Trophoblast cell (in vitro differentiated cells and primary cell): ENCODE data around the gene CPEB3.

Experiments used
- DNase-seq, 2 donors: peaks; one replicate each; pipeline ENCODE4 v3.0.0-alpha.2; 2016
- H2AFZ ChIP-seq: 2 replicates; pipeline ENCODE4 v1.6.1; 2013; ENCODE audit warnings: low read length, moderate library complexity, mild to moderate bottlenecking; ENCODE audit not compliant: insufficient read depth, poor library complexity
- H2AK5ac ChIP-seq: 2 replicates; pipeline ENCODE4 v1.6.1; 2013; ENCODE audit warnings: mild to moderate bottlenecking, low read length
- H2BK120ac ChIP-seq: 2 replicates; pipeline ENCODE4 v1.6.1; 2013; ENCODE audit warnings: low read length, mild to moderate bottlenecking, moderate library complexity; ENCODE audit not compliant: insufficient read depth, poor library complexity
- H2BK12ac ChIP-seq: 2 replicates; pipeline ENCODE4 v1.6.1; 2013; ENCODE audit warnings: mild to moderate bottlenecking, low read length, moderate library complexity
- H2BK5ac ChIP-seq: 2 replicates; pipeline ENCODE4 v1.6.1; 2013; ENCODE audit warnings: low read length, low read depth, moderate library complexity, mild to moderate bottlenecking; ENCODE audit not compliant: poor library complexity
- H3K14ac ChIP-seq: 2 replicates; pipeline ENCODE4 v1.6.1; 2013; ENCODE audit warnings: mild to moderate bottlenecking, low read length
- H3K18ac ChIP-seq: 2 replicates; pipeline ENCODE4 v1.6.1; 2013; ENCODE audit warnings: mild to moderate bottlenecking, low read length
- H3K23ac ChIP-seq: 2 replicates; pipeline ENCODE4 v1.6.1; 2013; ENCODE audit warnings: low read length
- H3K27ac ChIP-seq: 2 replicates; pipeline ENCODE4 v1.5.1; 2013; ENCODE audit warnings: low read depth, mild to moderate bottlenecking, inconsistent platforms, low read length, moderate library complexity
- H3K27me3 ChIP-seq: 2 replicates; pipeline ENCODE4 v1.6.1; 2013; ENCODE audit warnings: inconsistent platforms, mild to moderate bottlenecking, low read length, moderate library complexity; ENCODE audit not compliant: insufficient read depth
- H3K36me3 ChIP-seq, 2 experiments: 1 replicate in 1 of 2; 2 replicates in 1 of 2; pipeline ENCODE4 v1.6.1; 2013; ENCODE audit warnings: low read length in 2 of 2, mild to moderate bottlenecking in 2 of 2, moderate library complexity in 1 of 2; ENCODE audit not compliant: insufficient read depth in 2 of 2, control insufficient read depth in 1 of 2
- H3K4ac ChIP-seq: 2 replicates; pipeline ENCODE4 v1.6.1; 2013; ENCODE audit warnings: low read depth, mild to moderate bottlenecking, low read length, moderate library complexity
- H3K4me1 ChIP-seq, 2 experiments: 1 replicate in 1 of 2; 2 replicates in 1 of 2; pipeline ENCODE4 v1.6.1; 2013; ENCODE audit warnings: low read length in 2 of 2, mild to moderate bottlenecking in 2 of 2, moderate library complexity in 1 of 2; ENCODE audit not compliant: insufficient read depth in 2 of 2, control insufficient read depth in 1 of 2
- H3K4me2 ChIP-seq: 2 replicates; pipeline ENCODE4 v1.6.1; 2013; ENCODE audit warnings: inconsistent platforms, mild to moderate bottlenecking, low read length, moderate library complexity
- H3K4me3 ChIP-seq: 2 replicates; pipeline ENCODE4 v1.5.1; 2013; ENCODE audit warnings: mild to moderate bottlenecking, low read depth, low read length, inconsistent platforms
- H3K79me1 ChIP-seq: one replicate; pipeline ENCODE4 v1.6.1; 2013; ENCODE audit warnings: low read length
- H3K79me2 ChIP-seq: 2 replicates; pipeline ENCODE4 v1.6.1; 2013; ENCODE audit warnings: low read length, mild to moderate bottlenecking; ENCODE audit not compliant: control insufficient read depth, insufficient read depth, poor library complexity
- H3K9ac ChIP-seq: 2 replicates; pipeline ENCODE4 v1.6.1; 2013; ENCODE audit warnings: mild to moderate bottlenecking, low read length
- H3K9me3 ChIP-seq: 2 replicates; pipeline ENCODE4 v1.6.1; 2013; ENCODE audit warnings: low read depth, mild to moderate bottlenecking, control low read depth, inconsistent platforms, low read length; ENCODE audit not compliant: insufficient read depth
- H4K12ac ChIP-seq: 2 replicates; pipeline ENCODE4 v1.6.1; 2013; ENCODE audit warnings: low read depth, mild to moderate bottlenecking, low read length, moderate library complexity
- H4K8ac ChIP-seq: 2 replicates; pipeline ENCODE4 v1.6.1; 2013; ENCODE audit warnings: low read depth, mild to moderate bottlenecking, low read length, moderate library complexity
- H4K91ac ChIP-seq: one replicate; pipeline ENCODE4 v1.6.1; 2013; ENCODE audit warnings: low read depth, mild to moderate bottlenecking, low read length, moderate library complexity
- WGBS: extraction: QIAGEN DNeasy Blood & Tissue Kit; methylation state at CpG from one replicate; pipeline ENCODE4 v1.1.7; 2013; ENCODE audit warnings: missing lambda C conversion rate; ENCODE audit not compliant: insufficient read length, insufficient coverage; ENCODE audit errors: extremely low coverage; 5-methylcytosine and 5-hydroxymethylcytosine counted together

Gene CPEB3

DNA sequence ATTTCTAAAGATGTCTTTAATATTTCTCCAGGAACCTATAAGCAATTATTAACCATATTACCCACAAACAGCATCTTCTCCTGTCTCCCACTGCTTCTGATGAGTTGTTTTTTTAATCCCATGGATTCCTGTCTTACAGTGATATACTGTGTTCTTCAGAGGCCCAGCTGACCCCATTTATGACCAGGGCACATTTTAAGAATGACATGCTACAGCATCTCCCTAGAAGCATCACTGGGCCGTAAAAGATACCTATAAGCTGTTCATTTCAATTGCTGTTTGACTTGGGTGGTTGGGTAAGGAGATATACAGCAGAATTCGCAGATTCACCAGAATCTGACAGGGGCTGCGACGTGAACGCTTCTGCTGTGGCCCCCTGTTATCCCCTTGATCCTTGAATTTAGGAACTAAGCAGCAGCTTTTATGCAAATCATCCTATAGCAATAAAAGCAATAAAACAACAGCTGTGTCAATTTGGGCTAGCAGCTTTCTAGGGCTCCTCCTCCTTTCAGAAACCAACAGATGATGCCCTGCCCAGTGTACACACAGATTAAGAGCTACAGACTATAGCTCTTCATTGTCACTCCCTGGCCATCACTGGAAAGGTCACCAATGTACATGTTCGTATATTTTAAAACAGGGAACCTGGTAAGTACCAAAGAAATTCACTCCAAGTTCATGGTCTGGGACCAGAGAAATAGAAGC, 86.8 kb downstream of the CPEB3 start:
- Histone ChIP-seq H3K36me3 (no peaks in the 10 kb centered on the region), H3K79me2 (no peaks in the 10 kb centered on the region), H3K9me3 (no peaks in the 10 kb centered on the region), H3K27ac (no peak overlapping the region), H3K4ac (no peak overlapping the region), H2BK12ac (no peak overlapping the region), H2AK5ac (no peak overlapping the region), H3K4me2 (no peak overlapping the region), H3K23ac (no peak overlapping the region), H2BK5ac (no peak overlapping the region), H4K12ac (no peak overlapping the region), H3K9ac (no peak overlapping the region), H3K27me3 (no peaks in the 10 kb centered on the region), H4K91ac (no peak overlapping the region), H3K18ac (no peak overlapping the region), H2BK120ac (no peak overlapping the region), H2AFZ (no peak overlapping the region), H3K4me3 (no peak overlapping the region), H3K14ac (no peak overlapping the region), H4K8ac (no peak overlapping the region), H3K79me1 (no peaks in the 10 kb centered on the region), H3K4me1 (no peaks in the 10 kb centered on the region)
- no CpG with 5 or more reads among the region's 6 CpGs for WGBS
- DNase-seq: no peak

DNA sequence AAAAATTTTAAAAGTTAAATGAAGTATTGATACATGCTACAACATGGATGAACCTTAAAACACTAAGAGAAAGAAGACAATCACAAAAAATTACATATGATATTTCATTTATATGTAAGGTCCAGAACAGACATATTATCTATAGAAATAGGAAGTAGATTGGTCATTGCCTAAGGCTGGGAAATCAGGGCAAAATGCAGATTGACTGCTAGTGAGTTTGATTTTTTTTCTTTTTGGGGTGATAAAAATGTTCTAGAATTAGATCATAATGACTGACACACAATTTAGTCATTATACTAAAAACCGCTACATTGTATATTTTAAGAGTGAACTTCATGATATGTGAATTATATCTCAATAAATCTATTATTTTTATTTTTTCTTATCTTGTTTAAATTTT, 88.3 kb downstream of the CPEB3 start:
- Histone ChIP-seq H3K18ac (no peak overlapping the region), H4K91ac (no peak overlapping the region), H3K9me3 (no peaks in the 10 kb centered on the region), H2AK5ac (no peak overlapping the region), H3K36me3 (no peaks in the 10 kb centered on the region), H4K12ac (no peak overlapping the region), H2BK12ac (no peak overlapping the region), H3K4me1 (no peaks in the 10 kb centered on the region), H3K79me2 (no peaks in the 10 kb centered on the region), H3K4me3 (no peak overlapping the region), H3K4me2 (no peak overlapping the region), H3K14ac (no peak overlapping the region), H3K79me1 (no peaks in the 10 kb centered on the region), H2BK120ac (no peak overlapping the region), H3K27ac (no peak overlapping the region), H2BK5ac (no peak overlapping the region), H4K8ac (no peak overlapping the region), H2AFZ (no peak overlapping the region), H3K9ac (no peak overlapping the region), H3K23ac (no peak overlapping the region), H3K27me3 (no peaks in the 10 kb centered on the region), H3K4ac (no peak overlapping the region)
- WGBS: no CpG with 5 or more reads among the region's 1 CpG
- no peak for DNase-seq

DNA sequence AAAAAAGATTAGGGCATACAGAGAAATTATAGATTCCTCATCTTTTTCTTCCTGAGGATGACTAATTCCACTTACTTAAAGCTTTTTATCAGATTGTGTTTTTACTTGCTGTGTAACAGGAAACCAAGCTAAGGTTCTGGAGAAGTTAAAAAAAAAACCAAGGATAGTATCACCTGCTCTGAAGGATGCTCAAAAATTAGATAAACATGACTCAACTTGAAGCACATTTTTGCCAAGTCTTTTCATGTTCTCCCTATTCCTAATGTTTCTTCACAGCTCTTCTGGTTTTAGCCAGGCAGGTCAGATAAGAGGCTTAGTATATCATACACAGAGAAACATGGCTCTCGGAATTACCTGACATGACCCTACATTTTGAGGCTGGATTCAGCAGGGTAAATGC, 90.3 kb downstream of the CPEB3 start:
- H3K79me2 ChIP-seq: no peaks in the 10 kb centered on the region
- no peak overlapping the region for H4K91ac ChIP-seq
- H3K18ac ChIP-seq: no peak overlapping the region
- H2AK5ac ChIP-seq: no peak overlapping the region
- H2BK12ac ChIP-seq: no peak overlapping the region
- no peak overlapping the region for H3K14ac ChIP-seq
- H3K9me3 ChIP-seq: no peaks in the 10 kb centered on the region
- H2AFZ ChIP-seq: no peak overlapping the region
- no peaks in the 10 kb centered on the region for H3K36me3 ChIP-seq
- no peak overlapping the region for H3K27ac ChIP-seq
- no peak overlapping the region for H3K23ac ChIP-seq
- no peak overlapping the region for H3K9ac ChIP-seq
- H2BK120ac ChIP-seq: no peak overlapping the region
- H4K8ac ChIP-seq: no peak overlapping the region
- H3K79me1 ChIP-seq: no peaks in the 10 kb centered on the region
- no peak overlapping the region for H3K4ac ChIP-seq
- no peak overlapping the region for H3K4me3 ChIP-seq
- H3K4me1 ChIP-seq: no peaks in the 10 kb centered on the region
- no peak overlapping the region for H4K12ac ChIP-seq
- WGBS: no CpG with 5 or more reads among the region's 1 CpG
- H3K27me3 ChIP-seq: no peaks in the 10 kb centered on the region
- DNase-seq: peak in 1 of 2 donors; percentile 16
- no peak overlapping the region for H2BK5ac ChIP-seq
- H3K4me2 ChIP-seq: no peak overlapping the region

DNA sequence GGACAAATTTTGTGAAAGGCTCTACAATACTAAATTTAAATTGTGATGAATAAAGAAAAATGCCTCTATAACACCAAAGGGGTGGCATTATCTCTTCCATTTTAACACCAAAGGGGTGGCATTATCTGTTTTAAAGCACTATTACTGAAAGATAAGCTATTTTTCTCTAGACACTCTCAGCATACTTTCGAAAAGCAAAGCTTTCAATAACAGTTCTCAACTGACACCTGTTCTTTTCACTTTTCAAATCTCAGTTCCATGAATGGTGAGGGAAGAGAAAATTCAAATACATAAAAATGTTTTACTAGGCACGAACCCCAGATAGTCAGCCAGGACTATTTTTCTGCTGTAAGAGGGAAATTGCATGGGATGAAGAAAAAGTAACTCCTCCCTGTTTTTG, 103.8 kb downstream of the CPEB3 start:
- Histone ChIP-seq H3K23ac (no peak overlapping the region), H3K4me3 (no peak overlapping the region), H3K4me1 (no peaks in the 10 kb centered on the region), H3K9ac (no peak overlapping the region), H3K4ac (no peak overlapping the region), H3K4me2 (no peak overlapping the region), H3K9me3 (no peaks in the 10 kb centered on the region), H4K91ac (no peak overlapping the region), H3K79me1 (no peaks in the 10 kb centered on the region), H2BK12ac (no peak overlapping the region), H3K36me3 (no peaks in the 10 kb centered on the region), H3K18ac (no peak overlapping the region), H2BK5ac (no peak overlapping the region), H2BK120ac (no peak overlapping the region), H3K79me2 (no peaks in the 10 kb centered on the region), H2AK5ac (no peak overlapping the region), H4K8ac (no peak overlapping the region), H3K14ac (no peak overlapping the region), H3K27ac (no peak overlapping the region), H4K12ac (no peak overlapping the region), H2AFZ (no peak overlapping the region), H3K27me3 (no peaks in the 10 kb centered on the region)
- no peak for DNase-seq
- WGBS: no CpG with 5 or more reads among the region's 2 CpGs
